Psoas muscle (tissue), 8 donors: ENCODE data around the gene DMAP1. TPM values are rescaled to one million over a fixed set of nuclear protein-coding genes. Genes with fewer than 3 reads are reported as not detected.

Experiments
- ATAC-seq, 4 donors: fragments of 200-7000 bp; cut with Tn5 transposase; one replicate each; pipeline ENCODE4 v1.9.1; 2020; ENCODE audit warnings: moderate library complexity in 3 of 4, mild to moderate bottlenecking in 2 of 4
- DNase-seq, 2 donors: peaks; one replicate each; pipeline ENCODE4 v3.0.0-alpha.2; 2020
- H3K27ac ChIP-seq: fragments of 200-600 bp; one replicate; pipeline ENCODE4 v1.8.0; 2022
- H3K27me3 ChIP-seq, 3 donors: fragments of 200-600 bp in 1 of 3; one replicate each; pipeline versions ENCODE4 v1.6.1 to v1.8.0; 2013 to 2022; ENCODE audit warnings: low read length in 2 of 3, mild to moderate bottlenecking in 2 of 3, moderate library complexity in 1 of 3; ENCODE audit not compliant: insufficient read depth in 3 of 3
- H3K36me3 ChIP-seq, 2 donors: fragments of 200-600 bp in 1 of 2; one replicate each; pipeline versions ENCODE4 v1.6.1 to v1.8.0; 2013 to 2022; ENCODE audit warnings: low read depth in 1 of 2, mild to moderate bottlenecking in 1 of 2, moderate library complexity in 1 of 2; ENCODE audit not compliant: insufficient read depth in 1 of 2
- H3K4me1 ChIP-seq: fragments of 200-600 bp; one replicate; pipeline ENCODE4 v1.8.0; 2022
- H3K4me3 ChIP-seq: fragments of 200-600 bp; one replicate; pipeline ENCODE4 v1.8.0; 2022; ENCODE audit warnings: mild to moderate bottlenecking
- H3K9me3 ChIP-seq: fragments of 200-600 bp; one replicate; pipeline ENCODE4 v1.8.0; 2022
- CTCF ChIP-seq: fragments of 200-600 bp; IDR thresholded peaks from one replicate; pipeline ENCODE4 v1.8.0; 2022; ENCODE audit warnings: antibody characterized with exemption
- WGBS, 3 donors: extraction: QIAGEN DNeasy Blood & Tissue Kit; methylation state at CpG; one replicate each; pipeline versions ENCODE4 v1.1.6 to v1.1.7; 2013; 5-methylcytosine and 5-hydroxymethylcytosine counted together
- intact Hi-C, 2 donors: fragments of 100-400 bp; cut with DNase I; formaldehyde crosslinking; loops; one replicate each; pipeline versions ENCODE4 v1.11.0 to v1.14.2; 2022
- polyA plus RNA-seq, 3 donors: library from polyadenylated mRNA; stranded (reverse); fragments of 200-250 nt; gene quantifications; one replicate each; pipeline ENCODE4 v1.2.3, GENCODE V29; 2013
- total RNA-seq, 4 donors: library from RNA; stranded (reverse); fragmentation: NEBNext Ultra II Directional in 2 of 4; extraction: Animal tissue kit (Norgen Biotek cat#: 25700) in 2 of 4; gene quantifications; one replicate each; pipeline versions ENCODE4 v1.2.1 to v1.2.4, GENCODE V29; 2021 to 2023
- donor health status: healthy with polysubstance abuse.
- donor health status: DM: no; HTN: no; CAD: no; lungs with moderate emphysema.
- donor health status: Bipolar disorder and iron deficiency.
- donor health status: healthy.
- donor health status: DM: yes; HTN: yes; CAD: no.
- donor health status: DM: no; HTN: no; CAD: no.
- donor health status: DM: no; HTN: no; CAD: no.
- donor health status: DM: yes; HTN: yes; CAD: no.

DMAP1 gene
- total and polyA plus RNA-seq, 7 donors: 18.3 to 30.5 (median 22.2) TPM

GRCh38 chr1:44229435-44230167 lies 16.3 kb downstream of the DMAP1 start:
- no peaks in the 10 kb centered on the region for H3K9me3 ChIP-seq
- intact Hi-C loops: loop anchor here in 1 of 2 donors (10.0 kb wide), 1 partner anchor 275 kb away; no protein-coding TSS in a partner anchor
- TF ChIP-seq CTCF: no peak
- H3K4me3 ChIP-seq: no peak overlapping the region
- H3K36me3 ChIP-seq: peaks cover 0 to 12% of the 10 kb centered on the region in 2 donors
- ATAC-seq (no peak), DNase-seq (no peak)
- no peaks in the 10 kb centered on the region for H3K4me1 ChIP-seq
- no peak overlapping the region for H3K27ac ChIP-seq
- 97 to 98% (median 97%) methylated on average over 16 of the region's 16 CpGs for WGBS, 3 donors
- H3K27me3 ChIP-seq: no peaks in the 10 kb centered on the region

- intact Hi-C loops: no loop called here
- Histone ChIP-seq H3K9me3 (no peaks in the 10 kb centered on the region), H3K4me3 (no peak overlapping the region), H3K27ac (no peak overlapping the region), H3K4me1 (no peaks in the 10 kb centered on the region), H3K36me3 (peaks cover 0 to 12% of the 10 kb centered on the region in 2 donors), H3K27me3 (no peaks in the 10 kb centered on the region)
- ATAC-seq (no peak), DNase-seq (no peak)
- TF ChIP-seq CTCF: no peak
- 92 to 97% (median 93%) methylated on average over 3 of the region's 3 CpGs for WGBS, 3 donors
These were observed 17.5 kb downstream of the DMAP1 start for GRCh38 chr1:44230796-44231195.

GRCh38 chr1:44233593-44233992 lies 20.3 kb downstream of the DMAP1 start:
- no peak for ATAC-seq
- intact Hi-C loops: no loop called here
- Histone ChIP-seq H3K4me1 (no peaks in the 10 kb centered on the region), H3K4me3 (no peak overlapping the region), H3K27me3 (no peaks in the 10 kb centered on the region), H3K27ac (no peak overlapping the region), H3K36me3 (peaks cover 0 to 12% of the 10 kb centered on the region in 2 donors), H3K9me3 (no peaks in the 10 kb centered on the region)
- WGBS, 3 donors: 97 to 100% (median 97%) methylated on average over 1 of the region's 1 CpG
- TF ChIP-seq CTCF: no peak
- DNase-seq: no peak

- no peak overlapping the region for H3K27ac ChIP-seq
- no peaks in the 10 kb centered on the region for H3K27me3 ChIP-seq
- ATAC-seq: no peak
- H3K4me1 ChIP-seq: peaks cover 12% of the 10 kb centered on the region
- intact Hi-C loops: no loop called here
- no peak for TF ChIP-seq CTCF
- H3K4me3 ChIP-seq: no peak overlapping the region
- no peak for DNase-seq
- WGBS, 3 donors: 87 to 89% (median 88%) methylated on average over 5 of the region's 5 CpGs
- no peaks in the 10 kb centered on the region for H3K9me3 ChIP-seq
- peaks cover 0 to 12% of the 10 kb centered on the region in 2 donors for H3K36me3 ChIP-seq
These were observed 22.5 kb downstream of the DMAP1 start for GRCh38 chr1:44235808-44236207.
